ENCODE data around the gene TRAFD1. TPM values are rescaled to one million over a fixed set of nuclear protein-coding genes. Genes with fewer than 3 reads are reported as not detected.
A peak's percentile ranks its signal among the peaks of the same experiment; 100 is the strongest.

TRAFD1 gene
- total RNA-seq, 4 donors from 2014 or later, result 8.9 to 17.7 (median 14.5) TPM

GRCh38 chr12:112168561-112168971 is 43.2 kb downstream of the TRAFD1 start:
- TF ChIP-seq CTCF (IDR thresholded peaks at IDR 0.05 in 4 of 5, conservative IDR thresholded peaks at IDR 0.05 in 1 of 5) (no peak), POLR2A (IDR thresholded peaks at IDR 0.05) (no peak)

GRCh38 chr12:112169161-112169872 is 44.0 kb downstream of the TRAFD1 start:
- H3K4me1 ChIP-seq, result no peaks in the 10 kb centered on the region
- no peak overlapping the region for H3K4me3 ChIP-seq
- H3K36me3 ChIP-seq, result peaks cover 0 to 57% of the 10 kb centered on the region in 2 donors
- no peaks in the 10 kb centered on the region for H3K9me3 ChIP-seq
- in situ Hi-C loops (cut with MboI; ENCODE audit: low sequenced_read_pairs in 4 of 4), result no loop called here
- ATAC-seq (no peak), DNase-seq (no peak)
- no peaks in the 10 kb centered on the region for H3K27me3 ChIP-seq
- TF ChIP-seq CTCF (IDR thresholded peaks at IDR 0.05 in 4 of 5, conservative IDR thresholded peaks at IDR 0.05 in 1 of 5) (no peak), POLR2A (IDR thresholded peaks at IDR 0.05) (no peak)
- no peak overlapping the region for H3K27ac ChIP-seq
- intact Hi-C loops (cut with DNase I; ENCODE audit: low total_unique reads), result no loop called here

More at GRCh38 chr12:112168561-112168971, 43.2 kb downstream of the TRAFD1 start:
- in situ Hi-C loops (cut with MboI; ENCODE audit: low sequenced_read_pairs in 4 of 4) (no loop called here), intact Hi-C loops (cut with DNase I; ENCODE audit: low total_unique reads) (no loop called here)
- Histone ChIP-seq H3K9me3 (no peaks in the 10 kb centered on the region), H3K27ac (no peak overlapping the region), H3K4me3 (no peak overlapping the region), H3K4me1 (no peaks in the 10 kb centered on the region), H3K36me3 (peaks cover 0 to 58% of the 10 kb centered on the region in 2 donors), H3K27me3 (no peaks in the 10 kb centered on the region)
- DNase-seq, result no peak
- no peak for ATAC-seq

GRCh38 chr12:112169966-112170365 is 44.6 kb downstream of the TRAFD1 start:
- H3K27me3 ChIP-seq, result no peaks in the 10 kb centered on the region
- no peak overlapping the region for H3K27ac ChIP-seq
- TF ChIP-seq POLR2A (IDR thresholded peaks at IDR 0.05), result no peak
- TF ChIP-seq CTCF (IDR thresholded peaks at IDR 0.05 in 4 of 5, conservative IDR thresholded peaks at IDR 0.05 in 1 of 5), result no peak
- peaks cover 0 to 62% of the 10 kb centered on the region in 2 donors for H3K36me3 ChIP-seq
- no peaks in the 10 kb centered on the region for H3K9me3 ChIP-seq
- ATAC-seq (no peak), DNase-seq (no peak)
- in situ Hi-C loops (cut with MboI; ENCODE audit: low sequenced_read_pairs in 4 of 4) (no loop called here), intact Hi-C loops (cut with DNase I; ENCODE audit: low total_unique reads) (no loop called here)
- H3K4me3 ChIP-seq, result no peak overlapping the region
- H3K4me1 ChIP-seq, result no peaks in the 10 kb centered on the region

GRCh38 chr12:112170376-112170775 is 45.0 kb downstream of the TRAFD1 start:
- Histone ChIP-seq H3K4me3 (no peak overlapping the region), H3K4me1 (no peaks in the 10 kb centered on the region), H3K36me3 (peaks cover 0 to 66% of the 10 kb centered on the region in 2 donors), H3K27me3 (no peaks in the 10 kb centered on the region), H3K27ac (no peak overlapping the region), H3K9me3 (no peaks in the 10 kb centered on the region)
- ATAC-seq, result no peak
- in situ Hi-C loops (cut with MboI; ENCODE audit: low sequenced_read_pairs in 4 of 4), result no loop called here
- TF ChIP-seq CTCF (IDR thresholded peaks at IDR 0.05 in 4 of 5, conservative IDR thresholded peaks at IDR 0.05 in 1 of 5) (peak in 1 of 5 experiments; percentile 31), POLR2A (IDR thresholded peaks at IDR 0.05) (no peak)
- intact Hi-C loops (cut with DNase I; ENCODE audit: low total_unique reads), result no loop called here
- DNase-seq, result no peak
